IMR-90 (cell line): Measurements from ENCODE around the gene ROBO4. TPM values are rescaled to one million over a fixed set of nuclear protein-coding genes. Genes with fewer than 3 reads are reported as not detected.
A peak's percentile ranks its signal among the peaks of the same experiment; 100 is the strongest.

Source experiments
- ATAC-seq: fragments of 200-7000 bp; cut with Tn5 transposase; 2 replicates; pipeline ENCODE4 v1.9.1; 2020; ENCODE audit warnings: low read depth, mild to moderate bottlenecking, moderate library complexity
- BruUV-seq: library from RNA; stranded (reverse); fragments of 400-500 nt; replicated peaks from 2 replicates; lab custom pipeline; 2021; lab: Mats Ljungman, UMichigan
- CTCF ChIA-PET: fragments of 300-600 bp; formaldehyde crosslinking; extraction: SDS; loops from one replicate; lab custom pipeline; 2021; ENCODE audit warnings: antibody characterized with exemption; lab: Yijun Ruan, JAX
- POLR2A ChIA-PET: fragments of 300-600 bp; sonication (Branson Sonifier 250); formaldehyde crosslinking; loops from one replicate; lab custom pipeline; 2022; ENCODE audit warnings: antibody characterized with exemption; ENCODE audit not compliant: unreplicated experiment; lab: Charles Lee
- DNase-seq: peaks from one replicate; pipeline ENCODE4 v3.0.0; 2013
- H2AFZ ChIP-seq: replicated peaks from 2 replicates; pipeline ENCODE3; 2013; ENCODE audit warnings: low read length, mild to moderate bottlenecking; ENCODE audit not compliant: poor library complexity
- H2AK5ac ChIP-seq: 2 replicates; pipeline ENCODE4 v1.6.1; 2013; ENCODE audit warnings: low read depth, low read length, inconsistent platforms
- H2AK9ac ChIP-seq: replicated peaks from 2 replicates; pipeline ENCODE3; 2013; ENCODE audit warnings: mild to moderate bottlenecking, low read depth, low read length, moderate library complexity; ENCODE audit not compliant: poor library complexity
- H2BK120ac ChIP-seq: 2 replicates; pipeline ENCODE4 v1.6.1; 2013; ENCODE audit warnings: low read depth, low read length, inconsistent platforms
- H2BK15ac ChIP-seq: 3 replicates; pipeline ENCODE4 v1.6.1; 2013; ENCODE audit warnings: low read depth, low read length, inconsistent platforms
- H2BK20ac ChIP-seq: 2 replicates; pipeline ENCODE4 v1.6.1; 2013; ENCODE audit warnings: low read depth, mild to moderate bottlenecking, inconsistent platforms, low read length, moderate library complexity
- H2BK5ac ChIP-seq: 2 replicates; pipeline ENCODE4 v1.6.1; 2013; ENCODE audit warnings: mild to moderate bottlenecking, low read depth, low read length, inconsistent platforms; ENCODE audit not compliant: poor library complexity, severe bottlenecking
- H3K14ac ChIP-seq: replicated peaks from 2 replicates; pipeline ENCODE4 v1.6.1; 2013; ENCODE audit warnings: low read depth, low read length, inconsistent platforms
- H3K18ac ChIP-seq: 2 replicates; pipeline ENCODE4 v1.6.1; 2013; ENCODE audit warnings: low read depth, low read length, control low read depth
- H3K23ac ChIP-seq: 2 replicates; pipeline ENCODE4 v1.6.1; 2013; ENCODE audit warnings: low read depth, low read length, inconsistent platforms
- H3K27ac ChIP-seq: 2 replicates; pipeline ENCODE4 v1.5.1; 2013; ENCODE audit warnings: mild to moderate bottlenecking, control low read depth, low read length; ENCODE audit not compliant: insufficient read depth
- H3K27me3 ChIP-seq: 2 replicates; pipeline ENCODE4 v1.6.1; 2013; ENCODE audit warnings: low read length; ENCODE audit not compliant: control insufficient read depth, insufficient read depth
- H3K36me3 ChIP-seq: 2 replicates; pipeline ENCODE4 v1.6.1; 2013; ENCODE audit warnings: low read length, mixed read lengths; ENCODE audit not compliant: control insufficient read depth, insufficient read depth
- H3K4ac ChIP-seq: 2 replicates; pipeline ENCODE4 v1.6.1; 2013; ENCODE audit warnings: low read depth, low read length, inconsistent platforms
- H3K4me1 ChIP-seq: 2 replicates; pipeline ENCODE4 v1.6.1; 2013; ENCODE audit warnings: low read length, mixed read lengths; ENCODE audit not compliant: control insufficient read depth, insufficient read depth
- H3K4me2 ChIP-seq: 2 replicates; pipeline ENCODE4 v1.6.1; 2013; ENCODE audit warnings: low read depth, mild to moderate bottlenecking, control low read depth, low read length, moderate library complexity
- H3K4me3 ChIP-seq: 2 replicates; pipeline ENCODE4 v1.5.1; 2013; ENCODE audit warnings: low read depth, mild to moderate bottlenecking, control low read depth, low read length, moderate library complexity; ENCODE audit not compliant: insufficient read depth
- H3K56ac ChIP-seq: 2 replicates; pipeline ENCODE4 v1.6.1; 2013; ENCODE audit warnings: low read length, inconsistent platforms; ENCODE audit not compliant: insufficient read depth; ENCODE audit errors: extremely low read depth
- H3K79me1 ChIP-seq, 2 experiments: 2 replicates each; pipeline ENCODE4 v1.6.1; 2013; ENCODE audit warnings: low read length in 2 of 2, inconsistent platforms in 1 of 2, low read depth in 1 of 2
- H3K9ac ChIP-seq: 2 replicates; pipeline ENCODE4 v1.6.1; 2013; ENCODE audit warnings: low read depth, low read length, control low read depth
- H3K9me1 ChIP-seq: 2 replicates; pipeline ENCODE4 v1.6.1; 2013; ENCODE audit warnings: low read length, inconsistent platforms; ENCODE audit not compliant: insufficient read depth
- H3K9me3 ChIP-seq: 2 replicates; pipeline ENCODE4 v1.6.1; 2013; ENCODE audit warnings: low read length; ENCODE audit not compliant: control insufficient read depth, insufficient read depth
- H4K20me1 ChIP-seq: 2 replicates; pipeline ENCODE4 v1.6.1; 2013; ENCODE audit warnings: low read length, inconsistent platforms; ENCODE audit not compliant: insufficient read depth
- H4K5ac ChIP-seq: 2 replicates; pipeline ENCODE4 v1.6.1; 2013; ENCODE audit warnings: mild to moderate bottlenecking, low read depth, low read length, control low read depth
- H4K8ac ChIP-seq, 2 experiments: 2 replicates each; pipeline ENCODE4 v1.6.1; 2013; ENCODE audit warnings: low read depth in 2 of 2, low read length in 2 of 2, control low read depth in 1 of 2, inconsistent platforms in 1 of 2
- H4K91ac ChIP-seq: 2 replicates; pipeline ENCODE4 v1.6.1; 2013; ENCODE audit warnings: low read depth, low read length, inconsistent platforms; ENCODE audit not compliant: insufficient read depth
- CEBPB ChIP-seq: IDR thresholded peaks from 2 replicates; pipeline ENCODE4 v1.6.1; 2012; ENCODE audit warnings: low read depth, low read length, improper control_type of control experiment
- CHD1 ChIP-seq: IDR thresholded peaks from 2 replicates; pipeline ENCODE4 v1.6.1; 2012; ENCODE audit warnings: low read depth, low read length, improper control_type of control experiment
- MAZ ChIP-seq: IDR thresholded peaks from 2 replicates; pipeline ENCODE4 v1.6.1; 2012; ENCODE audit warnings: low read depth, mild to moderate bottlenecking, low read length, improper control_type of control experiment, moderate library complexity, borderline replicate concordance
- MXI1 ChIP-seq: IDR thresholded peaks from 2 replicates; pipeline ENCODE4 v1.6.1; 2012; ENCODE audit warnings: low read depth, mild to moderate bottlenecking, low read length, moderate library complexity, borderline replicate concordance
- NFE2L2 ChIP-seq: fragments of 150-350 bp; IDR thresholded peaks from 2 replicates; pipeline ENCODE4 v1.6.1; 2016; ENCODE audit warnings: low read depth, mild to moderate bottlenecking, low read length
- RAD21 ChIP-seq: IDR thresholded peaks from 2 replicates; pipeline ENCODE4 v1.6.1; 2012; ENCODE audit warnings: low read length, improper control_type of control experiment
- RCOR1 ChIP-seq: IDR thresholded peaks from 2 replicates; pipeline ENCODE4 v1.6.1; 2012; ENCODE audit warnings: mild to moderate bottlenecking, low read length, improper control_type of control experiment; ENCODE audit not compliant: insufficient replicate concordance
- RFX5 ChIP-seq: IDR thresholded peaks from 2 replicates; pipeline ENCODE4 v1.8.0; 2012; ENCODE audit warnings: low read depth, mild to moderate bottlenecking, low read length, moderate library complexity
- SMC3 ChIP-seq: fragments of 150-350 bp; IDR thresholded peaks from 2 replicates; pipeline ENCODE4 v1.6.1; 2016; ENCODE audit warnings: low read depth, mild to moderate bottlenecking, antibody characterized with exemption, low read length, moderate library complexity
- USF2 ChIP-seq: fragments of 150-350 bp; IDR thresholded peaks from 2 replicates; pipeline ENCODE4 v1.6.1; 2017; ENCODE audit warnings: mild to moderate bottlenecking, antibody characterized with exemption, low read length, low read depth
- WGBS, 2 experiments: methylation state at CpG; one replicate each; pipeline versions ENCODE4 v1.1.5 to v1.1.7; 2013; ENCODE audit warnings: missing lambda C conversion rate in 2 of 2; ENCODE audit not compliant: insufficient read length in 1 of 2; ENCODE audit errors: extremely low coverage in 2 of 2; 5-methylcytosine and 5-hydroxymethylcytosine counted together
- dilution Hi-C: fragments of 300-500 bp; cut with HindIII; formaldehyde crosslinking; loops from one replicate; pipeline ENCODE4 v1.14.3; 2018; ENCODE audit warnings: low sequenced_read_pairs; ENCODE audit not compliant: unreplicated experiment
- in situ Hi-C: fragments of 300-500 bp; cut with MboI; formaldehyde crosslinking; loops from 3 replicates; pipeline ENCODE4 v1.14.3; 2019; ENCODE audit warnings: low sequenced_read_pairs, inconsistent platforms, mixed read lengths
- intact Hi-C: fragments of 100-400 bp; cut with micrococcal nuclease; formaldehyde crosslinking; loops from 2 replicates; pipeline ENCODE4 v1.10.0; 2022
- polyA plus RNA-seq, 3 experiments: library from polyadenylated mRNA; depleted of rRNA; stranded (reverse); fragments of >200 nt; gene quantifications; 2 replicates each; pipeline ENCODE4 v1.2.3, GENCODE V29; 2012; ENCODE audit warnings: low replicate concordance in 1 of 3
- total RNA-seq: library from RNA; depleted of rRNA; stranded (reverse); fragments of >200 nt; gene quantifications from 2 replicates; pipeline ENCODE4 v1.2.3, GENCODE V29; 2012

Gene ROBO4
- total and polyA plus RNA-seq, 2 of the 4 experiments (the other 2 are of a cell fraction) = 0.72 to 0.82 TPM

- POLR2A ChIA-PET = no interaction called here
Observed at GRCh38 chr11:124946735-124947141, 49.1 kb upstream of the ROBO4 start.

More at GRCh38 chr11:124946735-124947141, 49.1 kb upstream of the ROBO4 start:
- 0 out of 2 replicates have a peak, but pooled peaks cover 2% of the 10 kb centered on the region for H3K4me1 ChIP-seq
- H3K4ac ChIP-seq = no peak overlapping the region
- 60% methylated on average over 1 of the region's 2 CpGs; no CpG with 5 or more reads in 1 of the 2 experiments for WGBS, 2 experiments
- H2BK120ac ChIP-seq = peak overlapping the region; percentile 42; the same call in 1 of the 2 replicates
- intact Hi-C loops = no loop called here
- BruUV-seq = no TSS peak
- in situ Hi-C loops = no loop called here
- peak overlapping the region; percentile 21; the same call in 1 of the 3 replicates for H2BK15ac ChIP-seq
- no peaks in the 10 kb centered on the region for H3K9me1 ChIP-seq
- TF ChIP-seq RCOR1 (no peak), CHD1 (no peak), MXI1 (no peak), USF2 (no peak), RAD21 (no peak), SMC3 (no peak), NFE2L2 (no peak), RFX5 (no peak), CEBPB (no peak), MAZ (no peak)
- DNase-seq = peak; percentile 40
- no peak overlapping the region for H3K23ac ChIP-seq
- no peak overlapping the region; the same call in 1 of the 2 replicates for H4K91ac ChIP-seq
- H3K4me2 ChIP-seq = no peak overlapping the region
- H2BK20ac ChIP-seq = peak overlapping the region; percentile 46; the same call in 1 of the 2 replicates
- no peaks in the 10 kb centered on the region for H3K79me1 ChIP-seq
- ATAC-seq = peak; percentile 68
- H3K36me3 ChIP-seq = no peaks in the 10 kb centered on the region
- no peak overlapping the region for H3K56ac ChIP-seq
- H3K18ac ChIP-seq = peak overlapping the region; percentile 20; the same call in 1 of the 2 replicates
- dilution Hi-C loops = no loop called here
- no peaks in the 10 kb centered on the region for H4K20me1 ChIP-seq
- 0 out of 2 replicates have a peak overlapping the region, but pooled peaks have one; percentile 13 for H3K14ac ChIP-seq
- H4K5ac ChIP-seq = peak overlapping the region; percentile 75
- H3K9ac ChIP-seq = no peak overlapping the region
- H4K8ac ChIP-seq = peak overlapping the region in 1 of 2 experiments; percentile 24; a peak in 2 of 4 replicates
- H2AFZ ChIP-seq = peak overlapping the region; percentile 80
- H3K4me3 ChIP-seq = no peak overlapping the region
- H2AK5ac ChIP-seq = no peak overlapping the region
- no peaks in the 10 kb centered on the region for H3K9me3 ChIP-seq
- no peak overlapping the region for H2BK5ac ChIP-seq
- CTCF ChIA-PET = no interaction called here
- H3K27ac ChIP-seq = peak overlapping the region; percentile 7; the same call in 1 of the 2 replicates
- no peak overlapping the region for H2AK9ac ChIP-seq
- no peaks in the 10 kb centered on the region for H3K27me3 ChIP-seq
